Uterus (tissue), 4 donors: ENCODE measurements around the gene STXBP5. TPM values are rescaled to one million over a fixed set of nuclear protein-coding genes. Genes with fewer than 3 reads are reported as not detected.

ENCODE experiments used
- DNase-seq, 2 donors: peaks; one replicate each; pipeline ENCODE4 v3.0.0-alpha.2; 2019 to 2020
- H3K27ac ChIP-seq, 2 donors: fragments of 200-600 bp; sonication (generic); 1 replicate in 1 of 2; 2 replicates in 1 of 2; pipeline ENCODE4 v1.5.1; 2016 to 2018
- H3K27me3 ChIP-seq, 2 donors: fragments of 200-600 bp; sonication (generic); one replicate each; pipeline ENCODE4 v1.5.1; 2018 to 2019; ENCODE audit warnings: control low read depth in 1 of 2
- H3K36me3 ChIP-seq, 2 donors: fragments of 200-600 bp; sonication (generic); one replicate each; pipeline ENCODE4 v1.5.1; 2019; ENCODE audit warnings: control low read depth in 1 of 2
- H3K4me1 ChIP-seq, 2 donors: fragments of 200-600 bp; sonication (generic); one replicate each; pipeline ENCODE4 v1.5.1; 2018 to 2019; ENCODE audit warnings: control low read depth in 1 of 2
- H3K4me3 ChIP-seq, 2 donors: fragments of 200-600 bp; sonication (generic); 1 replicate in 1 of 2; 2 replicates in 1 of 2; pipeline ENCODE4 v1.5.1; 2018 to 2019; ENCODE audit warnings: mild to moderate bottlenecking in 1 of 2
- H3K9me3 ChIP-seq, 2 donors: fragments of 200-600 bp; sonication (generic); one replicate each; pipeline ENCODE4 v1.5.1; 2019; ENCODE audit warnings: control low read depth in 1 of 2
- CTCF ChIP-seq, 4 experiments: fragments of 200-600 bp in 2 of 4; fragments of 450-650 bp in 2 of 4; sonication (generic) in 2 of 4; IDR thresholded peaks; one replicate each; pipeline ENCODE4 v1.5.1; 2016 to 2019; ENCODE audit warnings: antibody characterized with exemption in 4 of 4, mild to moderate bottlenecking in 2 of 4, moderate library complexity in 1 of 4
- POLR2A ChIP-seq, 2 donors: fragments of 450-650 bp; IDR thresholded peaks; one replicate each; pipeline ENCODE4 v1.6.1; 2016; ENCODE audit warnings: antibody characterized with exemption in 2 of 2, mild to moderate bottlenecking in 1 of 2, moderate library complexity in 1 of 2
- intact Hi-C: fragments of 100-400 bp; cut with DNase I; formaldehyde crosslinking; loops from one replicate; pipeline ENCODE4 v1.15.1; 2023; ENCODE audit warnings: low total_unique reads
- total RNA-seq, 4 donors: library from RNA; depleted of rRNA in 3 of 4; stranded (reverse); fragments of >200 nt in 3 of 4; gene quantifications; one replicate each; pipeline versions ENCODE4 v1.1.0 to v1.2.4, GENCODE V29; 2014 to 2023
- donor health status: DM: yes; HTN: yes; CAD: no.

The STXBP5 gene
- total RNA-seq, 4 donors from 2014 or later, result 28.9 to 80.2 (median 36.9) TPM

- Histone ChIP-seq H3K4me3 (no peak overlapping the region), H3K9me3 (no peaks in the 10 kb centered on the region), H3K36me3 (no peaks in the 10 kb centered on the region), H3K27ac (no peak overlapping the region), H3K27me3 (no peaks in the 10 kb centered on the region), H3K4me1 (no peaks in the 10 kb centered on the region)
- DNase-seq, result no peak
- TF ChIP-seq POLR2A (IDR thresholded peaks at IDR 0.05) (no peak), CTCF (IDR thresholded peaks at IDR 0.05) (no peak)
- intact Hi-C loops, result no loop called here
These were observed 96.9 kb downstream of the STXBP5 start for GRCh38 chr6:147301070-147301469.

- no peak for DNase-seq
- Histone ChIP-seq H3K36me3 (no peaks in the 10 kb centered on the region), H3K27me3 (no peaks in the 10 kb centered on the region), H3K27ac (no peak overlapping the region), H3K9me3 (no peaks in the 10 kb centered on the region), H3K4me3 (no peak overlapping the region), H3K4me1 (no peaks in the 10 kb centered on the region)
- intact Hi-C loops, result no loop called here
- no peak for TF ChIP-seq CTCF (IDR thresholded peaks at IDR 0.05)
- TF ChIP-seq POLR2A (IDR thresholded peaks at IDR 0.05), result no peak
These were observed 99.8 kb downstream of the STXBP5 start for GRCh38 chr6:147304016-147304415.

DNA sequence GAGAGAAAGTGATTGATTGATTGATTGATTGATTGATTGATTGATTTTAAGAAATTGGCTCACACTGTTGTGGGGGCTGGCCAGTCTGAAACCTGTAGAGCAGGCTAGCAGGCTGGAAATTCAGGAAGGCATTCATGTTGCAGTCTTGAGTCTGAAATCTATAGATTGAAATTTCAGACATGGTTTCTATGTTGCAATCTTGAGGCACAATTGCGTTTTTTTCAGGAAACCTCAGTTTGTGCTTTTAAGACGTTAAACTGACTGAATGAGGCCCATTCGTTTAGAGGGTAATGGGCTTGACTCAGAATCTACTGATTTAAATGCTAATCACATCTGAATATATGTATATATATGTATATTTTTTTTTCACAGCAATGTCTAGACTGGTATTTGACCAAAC lies 106.3 kb downstream of the STXBP5 start:
- H3K27me3 ChIP-seq, result no peaks in the 10 kb centered on the region
- H3K36me3 ChIP-seq, result no peaks in the 10 kb centered on the region
- H3K4me3 ChIP-seq, result no peak overlapping the region
- no peaks in the 10 kb centered on the region for H3K9me3 ChIP-seq
- H3K27ac ChIP-seq, result no peak overlapping the region
- H3K4me1 ChIP-seq, result peaks cover 0 to 4% of the 10 kb centered on the region in 2 donors
- no peak for DNase-seq
- TF ChIP-seq CTCF (IDR thresholded peaks at IDR 0.05), result no peak
- TF ChIP-seq POLR2A (IDR thresholded peaks at IDR 0.05), result no peak
- intact Hi-C loops, result no loop called here

GRCh38 chr6:147311218-147311617 lies 107.0 kb downstream of the STXBP5 start:
- H3K36me3 ChIP-seq, result no peaks in the 10 kb centered on the region
- TF ChIP-seq POLR2A (IDR thresholded peaks at IDR 0.05) (no peak), CTCF (IDR thresholded peaks at IDR 0.05) (no peak)
- intact Hi-C loops, result no loop called here
- H3K9me3 ChIP-seq, result no peaks in the 10 kb centered on the region
- no peak for DNase-seq
- no peaks in the 10 kb centered on the region for H3K27me3 ChIP-seq
- no peak overlapping the region for H3K4me3 ChIP-seq
- no peak overlapping the region for H3K27ac ChIP-seq
- peaks cover 0 to 4% of the 10 kb centered on the region in 2 donors for H3K4me1 ChIP-seq

- no peaks in the 10 kb centered on the region for H3K9me3 ChIP-seq
- H3K4me3 ChIP-seq, result no peak overlapping the region
- DNase-seq, result no peak
- no peaks in the 10 kb centered on the region for H3K27me3 ChIP-seq
- H3K36me3 ChIP-seq, result no peaks in the 10 kb centered on the region
- no peak overlapping the region for H3K27ac ChIP-seq
- H3K4me1 ChIP-seq, result no peaks in the 10 kb centered on the region
- intact Hi-C loops, result no loop called here
- TF ChIP-seq POLR2A (IDR thresholded peaks at IDR 0.05) (no peak), CTCF (IDR thresholded peaks at IDR 0.05) (no peak)
These were observed 117.0 kb downstream of the STXBP5 start for GRCh38 chr6:147321260-147321659.
